Measurements from ENCODE around the gene NANP.
"Not testable (repeated sequence)": the region's sequence is repeated elsewhere in the genome, so short reads cannot be mapped to it uniquely, and the experiment has no call there.

NANP gene

GRCh38 chr20:25623736-25624499 is at the start of gene NANP:
Gene NANP (minus strand): TSS chr20:25624014. CDS start chr20:25623948, 66 bp downstream.
- DNase-seq (ENCODE audit: insufficient read length, low spot score) (peak; percentile 98), FAIRE-seq (peak; percentile 79)

- DNase-seq (ENCODE audit: insufficient read length, low spot score) (no peak), FAIRE-seq (no peak)
These were observed 48.9 kb upstream of the NANP start for GRCh38 chr20:25672659-25673235.

- FAIRE-seq: peak; percentile 55
- no peak for DNase-seq (ENCODE audit: insufficient read length, low spot score)
These were observed 46.1 kb upstream of the NANP start for GRCh38 chr20:25669826-25670422.

- DNase-seq (ENCODE audit: insufficient read length, low spot score): no peak
- no peak for FAIRE-seq
These were observed 44.6 kb upstream of the NANP start for GRCh38 chr20:25668446-25668845.

DNA sequence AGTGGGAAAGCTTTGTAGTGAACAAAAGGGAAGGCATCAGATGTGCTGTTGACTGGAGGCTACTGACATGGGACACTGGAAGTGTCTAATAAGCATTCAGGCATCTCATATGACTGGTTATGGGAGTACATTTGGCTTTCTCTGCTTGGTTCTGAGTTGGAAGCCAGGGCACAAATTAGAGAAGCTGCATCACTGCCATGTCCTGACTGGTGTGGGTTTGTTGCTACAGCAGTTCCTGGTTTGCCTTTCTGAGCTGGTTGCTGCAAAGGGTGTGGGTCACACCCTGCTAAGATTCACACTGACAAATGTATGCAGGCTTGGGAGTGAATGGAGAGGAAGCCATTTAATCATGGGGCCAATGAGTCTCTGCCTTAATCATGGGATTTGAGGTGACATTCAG is 36.2 kb upstream of the NANP start:
- FAIRE-seq (no peak), DNase-seq (ENCODE audit: insufficient read length, low spot score) (no peak)

- DNase-seq (ENCODE audit: insufficient read length, low spot score) (no peak), FAIRE-seq (no peak)
These were observed 30.7 kb upstream of the NANP start for GRCh38 chr20:25654487-25654886.

- not testable (repeated sequence) for DNase-seq (ENCODE audit: insufficient read length, low spot score); FAIRE-seq
These were observed 29.1 kb upstream of the NANP start for GRCh38 chr20:25652866-25653265.

- FAIRE-seq (no peak), DNase-seq (ENCODE audit: insufficient read length, low spot score) (no peak)
These were observed 21.0 kb upstream of the NANP start for GRCh38 chr20:25644814-25645213.

GRCh38 chr20:25643716-25644115 is 19.9 kb upstream of the NANP start:
- DNase-seq (ENCODE audit: insufficient read length, low spot score): no peak

DNA sequence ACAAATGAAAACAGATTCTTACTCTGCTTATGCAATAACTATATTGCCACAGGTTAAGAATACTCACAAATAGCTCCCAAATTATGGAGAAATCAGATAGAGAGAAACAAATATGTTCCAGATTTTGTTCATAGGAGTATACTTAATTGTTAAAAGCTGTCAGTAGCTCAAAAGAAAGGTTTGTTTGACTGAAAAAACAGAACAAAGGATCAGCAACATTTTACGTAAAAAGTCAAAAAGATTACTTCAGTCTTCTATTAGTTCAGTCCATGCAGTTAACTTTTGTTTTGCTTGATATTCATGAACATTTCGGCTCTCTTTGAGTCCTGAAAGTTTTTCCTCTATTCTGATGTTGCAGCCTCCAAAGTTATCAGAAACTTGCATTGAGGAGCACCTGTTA is 13.4 kb upstream of the NANP start:
- no peak for DNase-seq (ENCODE audit: insufficient read length, low spot score)
- no peak for FAIRE-seq

More at GRCh38 chr20:25643716-25644115, 19.9 kb upstream of the NANP start:
- no peak for FAIRE-seq

GRCh38 chr20:25632940-25633790 is 9.4 kb upstream of the NANP start:
- FAIRE-seq (no peak), DNase-seq (ENCODE audit: insufficient read length, low spot score) (no peak)

DNA sequence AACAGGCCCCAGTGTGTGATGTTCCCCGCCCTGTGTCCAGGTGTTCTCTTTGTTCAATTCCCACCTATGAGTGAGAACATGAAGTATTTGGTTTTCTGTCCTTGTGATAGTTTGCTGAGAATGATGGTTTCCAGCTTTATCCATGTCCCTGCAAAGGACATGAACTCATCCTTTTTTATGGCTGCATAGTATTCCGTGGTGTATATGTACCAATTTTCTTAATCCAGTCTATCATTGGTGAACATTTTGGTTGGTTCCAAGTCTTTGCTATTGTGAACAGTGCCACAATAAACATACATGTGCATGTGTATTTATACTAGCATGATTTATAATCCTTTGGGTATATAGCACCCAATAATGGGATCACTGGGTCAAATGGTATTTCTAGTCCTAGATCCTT is 6.8 kb upstream of the NANP start:
- FAIRE-seq; DNase-seq (ENCODE audit: insufficient read length, low spot score): not testable (repeated sequence)

GRCh38 chr20:25629816-25630499 is 6.1 kb upstream of the NANP start:
- FAIRE-seq (no peak), DNase-seq (ENCODE audit: insufficient read length, low spot score) (no peak)

DNA sequence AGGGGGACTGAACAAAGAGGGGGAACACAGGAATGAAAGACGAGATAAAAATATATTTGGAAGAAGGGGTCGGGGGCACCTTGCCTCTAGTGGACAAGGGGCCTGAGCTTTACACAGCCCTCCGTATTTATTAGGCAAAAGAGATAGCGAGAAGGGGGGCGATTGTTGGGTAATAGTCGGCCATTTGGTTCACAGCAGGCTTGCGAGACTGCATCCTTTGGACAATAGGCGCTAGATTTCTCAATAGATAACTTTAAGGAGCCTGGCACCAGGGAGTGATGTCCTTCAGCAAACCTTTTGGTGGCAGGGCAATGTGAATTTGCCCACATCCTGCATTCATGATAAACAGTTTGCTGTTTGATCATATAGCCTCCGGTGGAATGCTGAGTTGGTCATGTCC is 3.0 kb upstream of the NANP start:
- DNase-seq (ENCODE audit: insufficient read length, low spot score) (no peak), FAIRE-seq (no peak)

DNA sequence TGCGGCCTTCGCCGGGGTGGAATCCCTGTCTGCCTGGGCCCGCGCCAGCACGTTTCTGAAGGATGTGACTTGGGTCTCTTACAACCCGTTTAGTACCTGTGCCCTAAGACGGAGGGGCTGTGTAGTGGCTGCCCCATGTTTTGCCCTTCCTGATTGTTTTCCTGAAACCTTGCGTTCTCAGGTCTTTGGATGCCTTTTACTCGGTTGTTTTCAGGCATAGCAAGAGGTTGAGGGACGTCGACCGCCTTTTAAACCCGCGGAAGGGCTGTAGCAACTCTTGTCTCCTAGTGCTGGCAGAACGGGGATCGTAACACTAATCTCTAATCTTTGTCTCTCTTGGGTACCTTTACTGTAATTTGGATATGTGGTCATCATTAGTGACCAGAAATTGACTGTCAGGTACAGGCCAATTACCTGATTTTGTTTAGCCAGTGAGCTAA is 706 bp upstream of the NANP start:
- FAIRE-seq: no peak
- no peak for DNase-seq (ENCODE audit: insufficient read length, low spot score)

GRCh38 chr20:25623225-25623735 is 534 bp downstream of the NANP start:
- FAIRE-seq (no peak), DNase-seq (ENCODE audit: insufficient read length, low spot score) (no peak)

- DNase-seq (ENCODE audit: insufficient read length, low spot score) (no peak), FAIRE-seq (no peak)
These were observed 1.2 kb downstream of the NANP start for GRCh38 chr20:25622450-25623224.

- FAIRE-seq (no peak), DNase-seq (ENCODE audit: insufficient read length, low spot score) (no peak)
These were observed 1.8 kb downstream of the NANP start for GRCh38 chr20:25622049-25622448.

- DNase-seq (ENCODE audit: insufficient read length, low spot score) (no peak), FAIRE-seq (no peak)
These were observed 4.3 kb downstream of the NANP start for GRCh38 chr20:25619514-25619913.
